Ishikawa (cell line): ENCODE measurements around the gene GPC6.

Source experiments
- CEBPB ChIP-seq: IDR thresholded peaks from 2 replicates; pipeline ENCODE4 v1.6.1; 2012
- CREB1 ChIP-seq: IDR thresholded peaks from 2 replicates; pipeline ENCODE4 v1.6.1; 2012; ENCODE audit warnings: low read depth
- EGR1 ChIP-seq: IDR thresholded peaks from 2 replicates; pipeline ENCODE4 v1.6.1; 2012
- EP300 ChIP-seq: IDR thresholded peaks from 2 replicates; pipeline ENCODE4 v1.6.1; 2012; ENCODE audit warnings: borderline replicate concordance
- FOXM1 ChIP-seq: IDR thresholded peaks from 2 replicates; pipeline ENCODE4 v1.6.1; 2012; ENCODE audit warnings: low read depth, borderline replicate concordance
- MAX ChIP-seq: IDR thresholded peaks from 2 replicates; pipeline ENCODE4 v1.6.1; 2012
- NFIC ChIP-seq: IDR thresholded peaks from 2 replicates; pipeline ENCODE4 v1.6.1; 2012
- RAD21 ChIP-seq: IDR thresholded peaks from 2 replicates; pipeline ENCODE4 v1.6.1; 2012; ENCODE audit warnings: low read depth
- TAF1 ChIP-seq: IDR thresholded peaks from 2 replicates; pipeline ENCODE4 v1.6.1; 2012; ENCODE audit warnings: low read depth, mild to moderate bottlenecking
- TCF12 ChIP-seq: IDR thresholded peaks from 2 replicates; pipeline ENCODE4 v1.6.1; 2012; ENCODE audit warnings: low read depth
- TEAD4 ChIP-seq: IDR thresholded peaks from 2 replicates; pipeline ENCODE4 v1.6.1; 2012
- YY1 ChIP-seq: IDR thresholded peaks from 2 replicates; pipeline ENCODE4 v1.6.1; 2012; ENCODE audit warnings: low read depth
- ZBTB7A ChIP-seq: IDR thresholded peaks from 2 replicates; pipeline ENCODE4 v1.6.1; 2012; ENCODE audit warnings: low read depth
- TF ChIP-seq, protein P1 (sequence below): IDR thresholded peaks from 2 replicates; pipeline ENCODE4 v1.6.1; 2012
- TF ChIP-seq, protein P2 (sequence below): IDR thresholded peaks from 2 replicates; pipeline ENCODE4 v1.6.1; 2012; ENCODE audit warnings: low read depth, mild to moderate bottlenecking

Gene GPC6

GRCh38 chr13:93674337-93674755 is 447.7 kb downstream of the GPC6 start:
- TF ChIP-seq EP300 (no peak), CREB1 (no peak), FOXM1 (no peak), ZBTB7A (no peak), MAX (no peak), TAF1 (no peak), RAD21 (no peak)
- TF ChIP-seq, protein P1, sequence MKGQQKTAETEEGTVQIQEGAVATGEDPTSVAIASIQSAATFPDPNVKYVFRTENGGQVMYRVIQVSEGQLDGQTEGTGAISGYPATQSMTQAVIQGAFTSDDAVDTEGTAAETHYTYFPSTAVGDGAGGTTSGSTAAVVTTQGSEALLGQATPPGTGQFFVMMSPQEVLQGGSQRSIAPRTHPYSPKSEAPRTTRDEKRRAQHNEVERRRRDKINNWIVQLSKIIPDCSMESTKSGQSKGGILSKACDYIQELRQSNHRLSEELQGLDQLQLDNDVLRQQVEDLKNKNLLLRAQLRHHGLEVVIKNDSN = no peak
- TF ChIP-seq, protein P2, sequence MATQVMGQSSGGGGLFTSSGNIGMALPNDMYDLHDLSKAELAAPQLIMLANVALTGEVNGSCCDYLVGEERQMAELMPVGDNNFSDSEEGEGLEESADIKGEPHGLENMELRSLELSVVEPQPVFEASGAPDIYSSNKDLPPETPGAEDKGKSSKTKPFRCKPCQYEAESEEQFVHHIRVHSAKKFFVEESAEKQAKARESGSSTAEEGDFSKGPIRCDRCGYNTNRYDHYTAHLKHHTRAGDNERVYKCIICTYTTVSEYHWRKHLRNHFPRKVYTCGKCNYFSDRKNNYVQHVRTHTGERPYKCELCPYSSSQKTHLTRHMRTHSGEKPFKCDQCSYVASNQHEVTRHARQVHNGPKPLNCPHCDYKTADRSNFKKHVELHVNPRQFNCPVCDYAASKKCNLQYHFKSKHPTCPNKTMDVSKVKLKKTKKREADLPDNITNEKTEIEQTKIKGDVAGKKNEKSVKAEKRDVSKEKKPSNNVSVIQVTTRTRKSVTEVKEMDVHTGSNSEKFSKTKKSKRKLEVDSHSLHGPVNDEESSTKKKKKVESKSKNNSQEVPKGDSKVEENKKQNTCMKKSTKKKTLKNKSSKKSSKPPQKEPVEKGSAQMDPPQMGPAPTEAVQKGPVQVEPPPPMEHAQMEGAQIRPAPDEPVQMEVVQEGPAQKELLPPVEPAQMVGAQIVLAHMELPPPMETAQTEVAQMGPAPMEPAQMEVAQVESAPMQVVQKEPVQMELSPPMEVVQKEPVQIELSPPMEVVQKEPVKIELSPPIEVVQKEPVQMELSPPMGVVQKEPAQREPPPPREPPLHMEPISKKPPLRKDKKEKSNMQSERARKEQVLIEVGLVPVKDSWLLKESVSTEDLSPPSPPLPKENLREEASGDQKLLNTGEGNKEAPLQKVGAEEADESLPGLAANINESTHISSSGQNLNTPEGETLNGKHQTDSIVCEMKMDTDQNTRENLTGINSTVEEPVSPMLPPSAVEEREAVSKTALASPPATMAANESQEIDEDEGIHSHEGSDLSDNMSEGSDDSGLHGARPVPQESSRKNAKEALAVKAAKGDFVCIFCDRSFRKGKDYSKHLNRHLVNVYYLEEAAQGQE = no peak

- TF ChIP-seq ZBTB7A (no peak), CREB1 (no peak), FOXM1 (no peak), TCF12 (no peak), EP300 (no peak), RAD21 (no peak), TAF1 (no peak)
Observed at GRCh38 chr13:93680329-93680728, 453.7 kb downstream of the GPC6 start.

- TF ChIP-seq RAD21 (no peak), ZBTB7A (no peak), EP300 (no peak), TAF1 (no peak)
- TF ChIP-seq, protein P2 = no peak
- TF ChIP-seq, protein P1 = no peak
Observed at GRCh38 chr13:93685900-93686299, 459.3 kb downstream of the GPC6 start.

- no peak for TF ChIP-seq CEBPB
- no peak for TF ChIP-seq RAD21
- TF ChIP-seq, protein P2 = no peak
- TF ChIP-seq TCF12 = no peak
- TF ChIP-seq FOXM1 = no peak
- no peak for TF ChIP-seq ZBTB7A
- TF ChIP-seq YY1 = no peak
- TF ChIP-seq TEAD4 = no peak
- TF ChIP-seq NFIC = no peak
- TF ChIP-seq TAF1 = no peak
- no peak for TF ChIP-seq EP300
- TF ChIP-seq EGR1 = no peak
- no peak for TF ChIP-seq CREB1
- TF ChIP-seq MAX = no peak
- TF ChIP-seq, protein P1 = no peak
Observed at GRCh38 chr13:93686399-93686798, 459.8 kb downstream of the GPC6 start.

GRCh38 chr13:93687261-93687660 is 460.7 kb downstream of the GPC6 start:
- TF ChIP-seq TEAD4 (no peak), EGR1 (no peak), MAX (no peak), TAF1 (no peak)
